ENCODE measurements around the gene CPA3. TPM values are rescaled to one million over a fixed set of nuclear protein-coding genes. Genes with fewer than 3 reads are reported as not detected.

The CPA3 gene
- polyA plus RNA-seq, 6 donors from 2014 or later, result 0.28 to 0.31 TPM; not detected in 4

DNA sequence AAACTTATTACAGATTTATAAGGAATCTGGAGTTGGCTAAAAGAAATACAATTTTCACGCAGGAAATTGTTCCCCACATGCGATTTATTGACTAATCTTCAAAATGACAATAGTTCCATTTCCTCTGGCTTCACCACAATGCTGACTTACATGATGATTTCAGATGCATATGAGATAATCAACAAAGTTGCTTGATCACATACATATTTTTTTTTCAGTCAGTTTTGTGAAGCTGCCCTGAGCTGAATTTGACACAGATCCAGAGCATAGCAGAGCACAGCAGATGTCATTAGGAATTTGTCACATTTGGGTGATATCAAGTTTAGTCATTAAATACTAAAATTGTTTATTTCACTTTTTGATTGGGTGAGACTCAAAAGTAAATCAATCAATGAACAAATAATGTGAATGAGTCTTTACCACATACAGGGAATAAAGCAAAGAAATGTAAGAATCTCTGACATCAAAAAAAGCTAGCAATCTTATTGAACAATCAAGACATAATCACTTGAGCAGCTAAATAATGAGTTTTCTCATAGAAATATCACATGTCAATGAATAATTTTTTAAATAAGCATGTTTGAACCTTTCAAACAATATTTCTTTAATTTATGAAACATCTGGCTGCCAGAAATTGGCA lies 19.2 kb upstream of the CPA3 start:
- no peak for ATAC-seq (ENCODE audit: low read depth in 2 of 2)

DNA sequence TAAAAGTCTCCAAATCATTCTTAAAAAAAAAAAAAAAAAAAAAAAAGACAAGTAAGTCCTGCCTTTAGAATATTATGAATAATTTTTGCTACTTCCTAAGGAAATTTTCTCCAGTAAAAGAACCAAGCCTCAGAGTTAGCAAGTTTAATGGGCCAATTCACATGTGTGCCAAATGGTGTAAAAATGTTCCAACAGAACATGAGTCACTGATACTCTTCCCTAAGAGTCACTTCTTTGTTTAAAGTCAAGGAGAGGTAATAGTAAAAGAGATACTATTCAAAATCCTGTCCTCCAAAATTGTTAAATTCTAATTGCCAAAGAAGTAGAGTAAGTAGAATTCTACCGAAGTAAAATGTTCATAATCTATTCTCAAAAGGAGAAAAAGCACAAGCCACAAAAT lies 17.7 kb upstream of the CPA3 start:
- no peaks in the 10 kb centered on the region for H3K9me3 Mint-ChIP-seq
- DNase-seq (no peak), ATAC-seq (ENCODE audit: low read depth in 2 of 2) (no peak)
- no peak overlapping the region for H3K27ac Mint-ChIP-seq
- no peaks in the 10 kb centered on the region for H3K27me3 Mint-ChIP-seq
- no peaks in the 10 kb centered on the region for H3K36me3 Mint-ChIP-seq
- no peaks in the 10 kb centered on the region for H3K4me1 Mint-ChIP-seq
- H3K4me3 Mint-ChIP-seq, result no peak overlapping the region

More for the DNA sequence above, 19.2 kb upstream of the CPA3 start:
- no peak for DNase-seq
- Mint-ChIP-seq H3K4me1 (no peaks in the 10 kb centered on the region), H3K27ac (no peak overlapping the region), H3K27me3 (no peaks in the 10 kb centered on the region), H3K9me3 (no peaks in the 10 kb centered on the region), H3K4me3 (no peak overlapping the region), H3K36me3 (no peaks in the 10 kb centered on the region)

DNA sequence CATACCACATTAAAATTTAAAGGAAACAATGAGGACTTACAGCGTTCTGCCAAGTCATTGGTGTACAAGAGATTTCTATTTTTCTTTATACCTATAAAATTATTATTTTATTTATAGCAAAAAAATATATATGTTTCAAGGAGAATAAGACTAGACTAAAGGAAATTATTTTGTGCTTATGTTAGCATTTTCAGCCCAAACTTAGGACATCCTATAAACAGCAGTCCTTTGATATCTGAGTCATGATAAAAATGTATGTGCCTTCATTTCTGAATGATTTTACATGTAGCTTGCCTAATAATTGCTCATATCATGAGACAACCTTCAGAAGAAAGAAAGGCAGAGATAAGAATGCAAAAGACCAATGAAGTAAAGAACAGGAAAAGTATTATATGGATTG lies 16.7 kb upstream of the CPA3 start:
- DNase-seq (no peak), ATAC-seq (ENCODE audit: low read depth in 2 of 2) (no peak)
- Mint-ChIP-seq H3K4me3 (no peak overlapping the region), H3K4me1 (no peaks in the 10 kb centered on the region), H3K9me3 (no peaks in the 10 kb centered on the region), H3K36me3 (no peaks in the 10 kb centered on the region), H3K27me3 (no peaks in the 10 kb centered on the region), H3K27ac (no peak overlapping the region)

DNA sequence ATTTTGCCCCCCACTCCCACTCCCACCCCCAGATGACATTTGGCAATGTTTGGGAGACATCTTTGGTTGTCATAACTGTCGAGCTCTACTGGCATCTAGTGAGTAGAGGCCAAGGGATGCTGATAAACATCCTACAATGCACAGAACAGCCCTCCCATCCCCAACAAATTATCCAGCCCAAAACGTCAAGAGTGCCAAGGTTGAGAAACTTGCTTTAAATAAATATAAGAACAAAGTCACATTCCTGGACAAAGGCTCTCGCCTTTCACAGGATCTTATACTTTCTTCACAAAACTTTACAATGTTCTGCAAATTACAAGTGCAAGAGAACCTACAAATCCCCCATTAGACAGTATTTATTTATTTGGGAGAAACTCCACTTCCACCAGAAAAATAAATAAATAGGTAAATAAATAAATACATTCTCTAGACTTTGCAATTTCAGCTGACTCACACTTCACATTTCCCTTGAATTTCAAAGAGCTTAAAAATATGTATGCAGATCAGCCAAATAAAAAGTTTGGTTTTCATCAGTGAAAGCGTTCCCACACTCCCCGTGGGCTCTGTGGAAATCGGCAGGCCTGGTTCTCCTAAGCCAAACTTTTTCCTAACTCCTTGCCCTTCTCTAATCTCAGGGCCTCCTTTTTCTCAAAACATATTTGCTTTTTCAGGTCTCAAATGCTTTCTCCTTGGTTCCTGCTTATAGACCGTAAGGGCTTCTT lies 12.7 kb upstream of the CPA3 start:
- no peak overlapping the region for H3K4me3 Mint-ChIP-seq
- no peaks in the 10 kb centered on the region for H3K4me1 Mint-ChIP-seq

DNA sequence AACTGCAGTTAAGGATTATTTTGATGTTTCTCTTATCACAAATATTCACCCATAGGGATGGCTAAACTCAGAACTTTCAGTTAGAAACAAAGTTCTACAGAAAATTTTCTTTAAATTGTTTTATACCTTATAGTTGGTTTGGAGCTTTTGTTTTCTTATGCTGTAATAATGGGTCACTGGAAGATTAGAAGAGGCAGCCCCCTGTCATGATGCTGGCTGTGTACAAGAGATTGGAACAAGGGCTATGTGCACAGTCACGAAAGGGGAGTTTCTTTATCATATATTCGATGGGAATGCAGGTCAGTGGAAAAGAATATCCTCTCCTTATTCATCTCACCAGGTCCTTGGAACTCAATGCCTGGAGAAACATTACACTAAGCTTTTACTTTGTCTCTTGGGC lies 12.0 kb upstream of the CPA3 start:
- ATAC-seq (ENCODE audit: low read depth in 2 of 2), result no peak
- DNase-seq, result no peak
- H3K9me3 Mint-ChIP-seq, result no peaks in the 10 kb centered on the region
- no peaks in the 10 kb centered on the region for H3K36me3 Mint-ChIP-seq
- no peak overlapping the region for H3K27ac Mint-ChIP-seq
- peaks cover 0 to 10% (median 4%) of the 10 kb centered on the region in 3 donors for H3K27me3 Mint-ChIP-seq
- H3K4me3 Mint-ChIP-seq, result no peak overlapping the region
- H3K4me1 Mint-ChIP-seq, result no peaks in the 10 kb centered on the region

More for the DNA sequence above, 12.7 kb upstream of the CPA3 start:
- ATAC-seq (ENCODE audit: low read depth in 2 of 2) (no peak), DNase-seq (no peak)
- no peaks in the 10 kb centered on the region for H3K9me3 Mint-ChIP-seq
- H3K36me3 Mint-ChIP-seq, result no peaks in the 10 kb centered on the region
- peaks cover 0 to 10% (median 4%) of the 10 kb centered on the region in 3 donors for H3K27me3 Mint-ChIP-seq
- no peak overlapping the region for H3K27ac Mint-ChIP-seq

DNA sequence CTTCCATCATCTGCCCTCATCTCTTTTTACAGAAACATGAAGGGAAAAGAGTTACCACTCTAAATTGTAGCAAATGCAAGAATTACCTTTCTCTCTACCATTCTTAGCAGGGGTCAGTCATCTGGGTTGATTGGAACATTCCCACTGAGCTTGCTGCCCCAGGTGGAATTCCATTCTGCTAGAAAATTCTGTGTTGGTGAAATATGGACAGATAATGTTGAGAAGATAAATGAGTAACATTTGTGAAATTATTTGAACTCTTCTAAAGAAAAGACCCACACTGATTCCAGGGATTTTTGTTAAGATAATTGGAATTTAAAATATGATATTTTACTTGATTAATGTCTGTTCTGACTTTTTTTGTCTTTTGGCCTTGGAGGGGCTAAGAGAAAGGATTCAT lies 11.0 kb upstream of the CPA3 start:
- Mint-ChIP-seq H3K4me3 (no peak overlapping the region), H3K4me1 (no peaks in the 10 kb centered on the region), H3K27me3 (peaks cover 0 to 10% (median 4%) of the 10 kb centered on the region in 3 donors), H3K9me3 (no peaks in the 10 kb centered on the region), H3K27ac (no peak overlapping the region), H3K36me3 (no peaks in the 10 kb centered on the region)
- DNase-seq (no peak), ATAC-seq (ENCODE audit: low read depth in 2 of 2) (no peak)

DNA sequence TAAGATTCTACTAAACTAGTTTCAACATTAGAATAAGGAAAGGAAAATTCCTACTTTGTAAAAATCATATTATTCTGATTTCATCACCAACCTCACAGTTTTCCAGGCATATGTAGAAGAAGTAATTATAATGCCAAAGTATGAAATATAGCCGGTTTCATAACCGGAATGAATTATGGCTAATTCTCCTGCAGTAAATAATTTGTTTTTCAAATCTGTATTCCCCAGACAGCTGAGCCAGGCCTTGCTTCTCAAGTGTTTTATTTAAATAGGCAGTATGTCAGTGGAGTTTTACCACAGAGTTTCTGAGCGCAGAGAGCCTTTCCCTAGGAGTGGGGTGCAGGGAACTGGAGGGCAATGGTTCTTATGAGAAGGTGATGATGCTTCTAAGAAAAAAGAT lies 8.7 kb upstream of the CPA3 start:
- ATAC-seq (ENCODE audit: low read depth in 2 of 2) (no peak), DNase-seq (no peak)
- no peaks in the 10 kb centered on the region for H3K9me3 Mint-ChIP-seq
- H3K36me3 Mint-ChIP-seq, result no peaks in the 10 kb centered on the region
- H3K27ac Mint-ChIP-seq, result no peak overlapping the region
- H3K27me3 Mint-ChIP-seq, result peaks cover 4 to 10% (median 7%) of the 10 kb centered on the region in 3 donors
- no peak overlapping the region for H3K4me3 Mint-ChIP-seq
- H3K4me1 Mint-ChIP-seq, result no peaks in the 10 kb centered on the region

DNA sequence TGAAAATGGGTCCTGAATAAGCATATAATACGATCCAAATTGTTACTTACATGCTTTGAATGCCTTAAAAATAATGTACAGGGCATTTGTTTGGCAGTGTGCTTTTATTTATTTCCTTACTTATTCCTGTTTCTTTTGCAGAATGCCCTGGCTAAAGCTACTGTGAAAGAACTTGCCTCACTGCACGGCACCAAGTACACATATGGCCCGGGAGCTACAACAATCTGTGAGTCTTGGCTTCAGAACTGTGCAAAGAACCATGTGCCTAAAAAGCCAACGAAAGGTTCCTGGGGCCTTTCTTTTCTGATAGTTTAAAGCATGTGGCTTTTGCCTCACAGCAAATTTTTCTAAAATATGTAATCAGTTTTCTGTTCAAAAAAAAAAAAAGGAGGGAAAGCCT lies 7.8 kb upstream of the CPA3 start:
- no peak overlapping the region for H3K4me3 Mint-ChIP-seq
- H3K27ac Mint-ChIP-seq, result peak overlapping the region in 1 of 6 donors; percentile 27
- H3K4me1 Mint-ChIP-seq, result no peaks in the 10 kb centered on the region
- DNase-seq, result no peak
- H3K36me3 Mint-ChIP-seq, result no peaks in the 10 kb centered on the region
- no peak for ATAC-seq (ENCODE audit: low read depth in 2 of 2)
- H3K9me3 Mint-ChIP-seq, result no peaks in the 10 kb centered on the region
- peaks cover 4 to 17% (median 12%) of the 10 kb centered on the region in 3 donors for H3K27me3 Mint-ChIP-seq

DNA sequence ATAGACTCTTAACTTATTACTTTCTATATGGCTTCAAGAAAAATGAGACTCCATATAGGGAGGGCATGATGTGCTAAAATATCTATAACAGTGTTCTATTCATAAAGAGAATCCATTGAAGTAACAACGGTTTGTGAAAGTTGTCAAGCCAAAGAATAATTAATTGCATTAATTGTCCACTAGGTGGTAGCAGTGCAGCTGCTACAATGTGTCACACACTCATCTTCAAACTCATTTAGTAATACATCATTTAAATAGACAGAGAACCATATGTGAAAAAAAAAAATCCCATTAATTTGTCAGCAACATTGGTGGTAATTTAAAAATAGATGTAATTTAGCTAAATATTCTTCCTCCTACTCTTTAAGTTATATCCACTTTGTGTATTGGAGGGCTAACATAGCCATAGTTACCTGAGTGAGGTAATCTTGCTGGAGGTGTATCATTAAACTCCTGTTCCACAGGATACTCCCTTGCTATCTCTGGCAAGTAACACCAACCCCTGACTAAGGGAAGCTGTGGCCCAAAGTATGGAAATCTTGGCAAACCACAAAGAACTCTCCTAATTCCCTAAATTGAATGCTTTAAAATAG lies 3.7 kb upstream of the CPA3 start:
- Mint-ChIP-seq H3K4me3 (no peak overlapping the region), H3K4me1 (no peaks in the 10 kb centered on the region), H3K36me3 (no peaks in the 10 kb centered on the region), H3K9me3 (no peaks in the 10 kb centered on the region), H3K27me3 (peaks cover 7 to 18% (median 17%) of the 10 kb centered on the region in 3 donors), H3K27ac (no peak overlapping the region)
- DNase-seq (peak; percentile 3), ATAC-seq (ENCODE audit: low read depth in 2 of 2) (no peak)

DNA sequence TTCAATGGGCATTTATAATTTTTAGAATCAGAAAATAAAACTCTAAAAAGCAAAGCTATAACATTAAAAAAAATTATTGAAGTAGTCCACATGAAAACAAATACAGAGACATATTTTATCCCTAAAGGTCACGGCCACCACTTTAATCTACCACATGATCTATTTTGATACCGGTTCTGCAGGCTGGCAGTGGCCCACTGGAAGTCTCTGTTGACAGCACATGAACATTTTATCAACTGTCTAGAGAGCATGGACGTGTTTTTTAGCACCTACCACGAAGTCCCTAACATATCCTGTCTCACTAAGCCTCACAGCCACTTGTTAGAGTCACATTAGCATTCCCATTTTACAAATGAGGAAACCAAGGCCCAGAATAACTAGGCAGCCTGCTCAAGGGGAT lies 1.8 kb upstream of the CPA3 start:
- DNase-seq (no peak), ATAC-seq (ENCODE audit: low read depth in 2 of 2) (no peak)
- no peaks in the 10 kb centered on the region for H3K4me1 Mint-ChIP-seq
- H3K4me3 Mint-ChIP-seq, result no peak overlapping the region
- H3K9me3 Mint-ChIP-seq, result no peaks in the 10 kb centered on the region
- H3K27ac Mint-ChIP-seq, result no peak overlapping the region
- peaks cover 9 to 37% (median 23%) of the 10 kb centered on the region in 3 donors for H3K27me3 Mint-ChIP-seq
- H3K36me3 Mint-ChIP-seq, result no peaks in the 10 kb centered on the region

DNA sequence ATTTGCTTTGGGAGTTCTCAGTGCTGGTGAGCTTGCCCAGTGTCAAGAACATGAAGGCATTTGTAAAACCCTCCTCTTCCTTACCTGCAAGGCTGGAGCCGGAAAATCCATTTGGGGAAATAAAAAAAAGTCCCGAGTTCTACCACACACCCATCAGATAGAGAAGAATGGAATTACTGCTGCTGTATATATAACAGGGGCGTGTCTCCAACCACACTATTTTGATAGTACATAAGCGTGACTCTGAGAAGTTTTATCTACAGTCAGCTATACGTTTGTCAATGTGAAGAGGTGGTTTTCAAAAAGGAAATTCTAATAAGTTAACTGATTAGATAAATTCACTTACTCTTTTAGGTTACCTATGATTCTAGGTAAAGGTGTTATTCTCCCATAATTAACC lies 1.3 kb upstream of the CPA3 start:
- Mint-ChIP-seq H3K36me3 (no peaks in the 10 kb centered on the region), H3K4me3 (no peak overlapping the region), H3K27me3 (peaks cover 9 to 39% (median 23%) of the 10 kb centered on the region in 3 donors), H3K9me3 (no peaks in the 10 kb centered on the region), H3K4me1 (no peaks in the 10 kb centered on the region), H3K27ac (no peak overlapping the region)
- no peak for ATAC-seq (ENCODE audit: low read depth in 2 of 2)
- no peak for DNase-seq

DNA sequence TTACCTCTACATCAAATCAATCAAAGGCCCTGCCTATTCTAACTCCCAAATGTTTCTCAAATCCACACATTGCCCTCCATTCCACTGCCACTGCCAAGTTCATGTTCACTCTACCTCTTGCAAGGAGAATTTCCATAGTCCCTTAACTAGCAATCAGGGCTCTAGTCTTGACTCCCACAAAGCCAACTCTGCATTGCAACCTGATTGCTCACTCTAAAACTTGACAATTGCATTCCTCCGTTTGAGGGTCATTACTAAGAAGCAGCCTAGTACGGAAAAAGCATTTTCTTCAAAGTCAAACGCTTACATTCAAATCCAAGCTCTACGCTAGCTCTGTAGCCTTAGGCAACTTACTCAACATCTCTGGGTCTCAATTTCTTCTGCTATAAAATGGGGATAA lies 1.2 kb downstream of the CPA3 start:
- no peaks in the 10 kb centered on the region for H3K36me3 Mint-ChIP-seq
- DNase-seq (no peak), ATAC-seq (ENCODE audit: low read depth in 2 of 2) (no peak)
- no peak overlapping the region for H3K27ac Mint-ChIP-seq
- no peaks in the 10 kb centered on the region for H3K9me3 Mint-ChIP-seq
- no peak overlapping the region for H3K4me3 Mint-ChIP-seq
- no peaks in the 10 kb centered on the region for H3K4me1 Mint-ChIP-seq
- peaks cover 9 to 39% (median 16%) of the 10 kb centered on the region in 3 donors for H3K27me3 Mint-ChIP-seq

DNA sequence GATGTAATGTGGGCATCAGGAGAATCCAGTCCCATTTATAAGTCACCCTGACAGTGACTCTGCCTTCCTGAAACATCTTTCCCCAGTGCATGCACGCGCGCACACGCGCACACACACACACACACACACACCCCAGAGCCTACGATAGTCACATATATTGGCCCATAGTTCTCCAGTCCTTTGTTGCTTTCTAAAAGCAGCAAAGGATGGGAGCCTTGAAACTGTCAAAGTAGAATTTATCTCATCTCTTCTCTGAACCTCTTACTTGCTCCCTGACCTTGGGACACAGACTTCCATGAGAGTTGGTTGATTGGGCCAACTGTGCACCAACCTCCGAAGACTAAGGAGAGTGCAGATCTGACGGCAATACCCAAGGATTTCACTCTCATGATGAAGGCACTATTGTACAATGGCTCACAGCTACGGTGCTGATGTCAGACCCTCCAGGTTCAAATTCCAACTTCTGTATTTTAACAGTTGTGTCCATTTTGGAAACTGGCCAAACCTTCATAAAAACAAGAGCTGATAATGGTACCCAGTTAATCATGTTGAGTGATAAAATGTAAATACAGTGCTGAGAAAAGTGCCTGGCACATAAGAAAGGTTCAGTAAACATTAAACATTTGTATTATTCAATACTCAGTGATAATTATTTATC lies 8.3 kb downstream of the CPA3 start:
- ATAC-seq (ENCODE audit: low read depth in 2 of 2), result no peak
- peaks cover 0 to 8% (median 5%) of the 10 kb centered on the region in 3 donors for H3K27me3 Mint-ChIP-seq

DNA sequence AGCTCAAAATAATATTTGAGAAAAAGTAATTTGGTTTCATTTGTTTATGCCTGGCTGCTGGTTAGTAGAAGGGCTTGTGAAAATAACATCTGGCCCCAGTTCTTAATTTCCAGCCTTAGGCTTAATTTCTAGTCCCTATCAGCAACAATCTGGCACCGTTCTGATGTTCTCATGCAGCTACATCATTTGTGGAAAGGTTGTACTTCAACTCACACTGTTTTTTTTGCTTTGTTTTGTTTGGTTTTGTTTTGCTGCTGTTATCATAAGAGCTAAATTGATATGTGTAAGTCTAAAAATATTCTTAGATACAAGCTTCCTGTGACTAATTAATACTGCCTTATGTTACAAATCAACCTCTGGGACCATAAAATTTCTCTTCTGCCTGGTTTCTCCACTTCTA lies 8.9 kb downstream of the CPA3 start:
- H3K27ac Mint-ChIP-seq, result no peak overlapping the region
- no peaks in the 10 kb centered on the region for H3K36me3 Mint-ChIP-seq
- no peaks in the 10 kb centered on the region for H3K4me1 Mint-ChIP-seq
- DNase-seq (no peak), ATAC-seq (ENCODE audit: low read depth in 2 of 2) (no peak)
- H3K4me3 Mint-ChIP-seq, result no peak overlapping the region
- H3K27me3 Mint-ChIP-seq, result peaks cover 1 to 8% (median 5%) of the 10 kb centered on the region in 3 donors
- no peaks in the 10 kb centered on the region for H3K9me3 Mint-ChIP-seq

More for the DNA sequence above, 8.3 kb downstream of the CPA3 start:
- H3K36me3 Mint-ChIP-seq, result no peaks in the 10 kb centered on the region
- no peak overlapping the region for H3K27ac Mint-ChIP-seq
- H3K4me3 Mint-ChIP-seq, result no peak overlapping the region
- DNase-seq, result no peak
- no peaks in the 10 kb centered on the region for H3K4me1 Mint-ChIP-seq
- no peaks in the 10 kb centered on the region for H3K9me3 Mint-ChIP-seq

Measured in naive B cell (primary cell).